WERI-Rb-1 (cell line): Measurements from ENCODE around the gene LILRB5.
"Not testable (repeated sequence)": the region's sequence is repeated elsewhere in the genome, so short reads cannot be mapped to it uniquely, and the experiment has no call there.

ENCODE experiments used
- DNase-seq: peaks from one replicate; pipeline ENCODE4 v3.0.0-alpha.2; 2020
- H3K27ac ChIP-seq: fragments of 250-450 bp; sonication (Bioruptor Pico); 2 replicates; pipeline ENCODE4 v1.5.1; 2020; ENCODE audit warnings: mild to moderate bottlenecking, moderate library complexity
- H3K27me3 ChIP-seq: fragments of 250-450 bp; sonication (Bioruptor Pico); 2 replicates; pipeline ENCODE4 v1.5.1; 2021; ENCODE audit warnings: mild to moderate bottlenecking, low read depth, moderate library complexity; ENCODE audit not compliant: insufficient read depth, severe bottlenecking
- H3K36me3 ChIP-seq: fragments of 250-450 bp; sonication (Bioruptor Pico); 2 replicates; pipeline ENCODE4 v1.5.1; 2020; ENCODE audit warnings: mild to moderate bottlenecking, moderate library complexity
- H3K4me3 ChIP-seq: 2 replicates; pipeline ENCODE4 v1.5.1; 2011; ENCODE audit warnings: low read depth, mild to moderate bottlenecking, control low read depth, low read length
- H3K9me3 ChIP-seq: fragments of 250-450 bp; sonication (Bioruptor Pico); 2 replicates; pipeline ENCODE4 v1.5.1; 2021; ENCODE audit warnings: mild to moderate bottlenecking, moderate library complexity; ENCODE audit not compliant: severe bottlenecking
- TF ChIP-seq, protein P1 (sequence below): IDR thresholded peaks from 2 replicates; pipeline ENCODE4 v1.5.1; 2011; ENCODE audit warnings: low read depth, mild to moderate bottlenecking, control low read depth, inconsistent platforms, low read length

Gene LILRB5

DNA sequence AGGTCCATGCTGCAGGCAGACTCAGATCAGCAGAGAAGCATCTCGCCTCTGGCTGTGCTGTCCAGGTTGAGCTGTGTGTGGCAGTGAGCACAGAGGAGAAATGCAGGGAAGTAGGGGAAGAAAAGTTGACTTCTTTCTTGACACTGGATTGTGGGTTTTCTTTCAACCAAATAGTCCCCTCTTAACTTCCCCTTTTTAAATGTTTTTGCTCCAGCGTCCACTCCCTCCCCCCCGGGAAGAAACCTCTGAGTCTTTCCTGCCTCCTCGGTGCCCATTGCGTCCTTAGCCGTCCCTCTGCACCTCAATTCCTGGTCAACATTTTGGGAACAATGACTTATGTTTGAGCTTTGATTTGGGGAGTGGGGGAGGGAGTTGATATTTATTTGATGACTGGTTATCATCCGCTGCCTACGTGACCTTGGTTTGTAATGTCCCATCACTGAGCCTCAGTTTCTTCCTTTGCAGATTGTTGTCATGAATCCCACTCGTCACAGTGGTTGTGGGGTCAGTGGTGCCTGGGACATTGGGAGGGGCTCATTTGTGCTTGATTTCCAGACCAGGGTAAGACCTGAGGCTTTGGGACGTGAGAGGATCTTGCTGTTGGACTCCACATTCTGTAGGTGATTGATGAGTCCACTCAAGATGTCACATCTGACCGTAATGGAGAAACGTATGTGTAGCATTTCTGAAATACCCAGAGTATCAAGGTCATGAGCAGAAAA is 24.1 kb upstream of the LILRB5 start, which contains the start of gene LILRB2:
TSS of gene LILRB2 (minus strand) at position 104 of the 722 bp plus-strand sequence. CDS start 614 bp downstream, outside the sequence.
- Histone ChIP-seq H3K27ac (no peak within 1 kb of the TSS), H3K27me3 (peaks cover 44% of the 10 kb centered on the region), H3K4me3 (no peak within 1 kb of the TSS), H3K9me3 (no peaks in the 10 kb centered on the region), H3K36me3 (no peaks in the 10 kb centered on the region)
- TF ChIP-seq, protein P1, sequence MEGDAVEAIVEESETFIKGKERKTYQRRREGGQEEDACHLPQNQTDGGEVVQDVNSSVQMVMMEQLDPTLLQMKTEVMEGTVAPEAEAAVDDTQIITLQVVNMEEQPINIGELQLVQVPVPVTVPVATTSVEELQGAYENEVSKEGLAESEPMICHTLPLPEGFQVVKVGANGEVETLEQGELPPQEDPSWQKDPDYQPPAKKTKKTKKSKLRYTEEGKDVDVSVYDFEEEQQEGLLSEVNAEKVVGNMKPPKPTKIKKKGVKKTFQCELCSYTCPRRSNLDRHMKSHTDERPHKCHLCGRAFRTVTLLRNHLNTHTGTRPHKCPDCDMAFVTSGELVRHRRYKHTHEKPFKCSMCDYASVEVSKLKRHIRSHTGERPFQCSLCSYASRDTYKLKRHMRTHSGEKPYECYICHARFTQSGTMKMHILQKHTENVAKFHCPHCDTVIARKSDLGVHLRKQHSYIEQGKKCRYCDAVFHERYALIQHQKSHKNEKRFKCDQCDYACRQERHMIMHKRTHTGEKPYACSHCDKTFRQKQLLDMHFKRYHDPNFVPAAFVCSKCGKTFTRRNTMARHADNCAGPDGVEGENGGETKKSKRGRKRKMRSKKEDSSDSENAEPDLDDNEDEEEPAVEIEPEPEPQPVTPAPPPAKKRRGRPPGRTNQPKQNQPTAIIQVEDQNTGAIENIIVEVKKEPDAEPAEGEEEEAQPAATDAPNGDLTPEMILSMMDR, result no peak
- DNase-seq, result no peak

- not testable (repeated sequence) for H3K4me3 ChIP-seq, H3K36me3 ChIP-seq, DNase-seq, H3K9me3 ChIP-seq, H3K27ac ChIP-seq
- H3K27me3 ChIP-seq, result peaks cover 48% of the 10 kb centered on the region
Measured at GRCh38 chr19:54280441-54280840, 23.4 kb upstream of the LILRB5 start.

DNA sequence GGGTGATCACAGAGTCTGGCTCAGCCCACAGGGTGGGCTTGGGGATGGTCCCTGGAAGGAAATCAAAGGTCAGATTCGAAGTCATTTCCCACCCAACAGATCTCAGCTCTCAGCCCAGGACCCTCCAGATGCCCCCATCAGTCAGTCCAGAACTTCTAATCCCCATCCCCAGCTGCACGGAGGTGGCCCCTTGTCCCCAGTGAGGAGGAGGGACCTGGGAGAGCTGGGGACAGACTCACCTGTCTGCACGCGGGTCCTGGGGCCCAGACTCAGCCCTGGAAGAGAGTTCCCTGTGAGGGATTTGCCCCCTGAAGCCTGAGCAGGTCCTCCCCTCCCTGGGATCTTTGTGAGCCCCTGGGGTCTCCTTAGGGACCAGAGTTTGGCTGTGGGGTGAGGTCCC is 23.0 kb upstream of the LILRB5 start:
- not testable (repeated sequence) for DNase-seq, H3K9me3 ChIP-seq, H3K4me3 ChIP-seq, H3K27ac ChIP-seq, H3K36me3 ChIP-seq
- H3K27me3 ChIP-seq, result peaks cover 48% of the 10 kb centered on the region

DNA sequence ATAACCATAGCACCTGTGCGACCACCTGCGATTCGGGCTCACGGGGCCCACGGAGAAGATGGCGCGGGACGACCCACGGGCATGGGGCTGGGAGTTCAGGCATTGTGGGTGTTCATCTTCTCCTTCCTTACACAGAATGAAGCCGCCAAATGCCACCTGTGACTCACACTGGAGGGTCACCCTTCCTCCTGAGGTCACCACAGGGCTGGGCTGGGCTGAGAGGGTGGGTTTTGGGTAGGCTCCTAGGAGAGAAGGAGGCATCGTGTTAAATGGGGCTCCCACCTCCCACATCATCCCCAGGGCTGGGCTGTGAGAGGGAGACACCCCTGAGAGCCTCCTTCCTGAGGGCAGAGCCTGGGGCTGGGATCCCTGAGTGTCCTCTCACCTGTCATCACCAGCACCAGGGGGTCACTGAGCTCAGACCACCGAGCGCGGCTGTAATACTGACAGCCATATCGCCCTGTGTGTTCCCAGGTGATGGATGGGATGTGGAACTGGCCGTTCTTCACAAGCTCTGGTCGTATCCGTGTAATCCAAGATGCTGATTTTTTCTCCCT is 22.4 kb upstream of the LILRB5 start:
- TF ChIP-seq, protein P1, result no peak
- H3K27me3 ChIP-seq, result peaks cover 49% of the 10 kb centered on the region
- no peaks in the 10 kb centered on the region for H3K36me3 ChIP-seq
- H3K4me3 ChIP-seq, result no peak overlapping the region
- DNase-seq, result no peak
- no peaks in the 10 kb centered on the region for H3K9me3 ChIP-seq
- H3K27ac ChIP-seq, result no peak overlapping the region

GRCh38 chr19:54278571-54279195 is 21.6 kb upstream of the LILRB5 start:
- not testable (repeated sequence) for H3K9me3 ChIP-seq, H3K36me3 ChIP-seq, DNase-seq, H3K4me3 ChIP-seq, H3K27ac ChIP-seq
- peaks cover 51% of the 10 kb centered on the region for H3K27me3 ChIP-seq

DNA sequence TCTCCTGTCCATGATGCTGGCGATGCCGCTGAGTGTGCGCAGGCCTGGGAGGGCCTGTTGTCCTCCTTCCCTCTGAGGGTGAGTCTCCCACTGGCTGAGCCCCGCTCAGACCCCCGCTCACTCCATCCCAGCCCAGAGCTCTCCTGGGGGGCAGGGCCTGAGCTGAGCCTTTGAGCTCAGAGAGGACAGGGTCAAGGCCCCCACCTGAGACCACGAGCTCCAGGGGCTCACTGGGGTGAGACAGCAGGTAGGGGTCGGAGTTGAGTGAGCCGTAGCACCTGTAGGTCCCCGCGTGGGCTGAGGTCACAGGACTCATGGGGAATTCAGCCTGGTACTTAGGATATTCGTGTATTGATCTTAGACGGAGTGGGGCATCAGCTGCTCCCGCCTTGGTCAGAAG is 21.0 kb upstream of the LILRB5 start:
- not testable (repeated sequence) for H3K27ac ChIP-seq, DNase-seq, H3K4me3 ChIP-seq, H3K9me3 ChIP-seq, H3K36me3 ChIP-seq
- peaks cover 53% of the 10 kb centered on the region for H3K27me3 ChIP-seq

DNA sequence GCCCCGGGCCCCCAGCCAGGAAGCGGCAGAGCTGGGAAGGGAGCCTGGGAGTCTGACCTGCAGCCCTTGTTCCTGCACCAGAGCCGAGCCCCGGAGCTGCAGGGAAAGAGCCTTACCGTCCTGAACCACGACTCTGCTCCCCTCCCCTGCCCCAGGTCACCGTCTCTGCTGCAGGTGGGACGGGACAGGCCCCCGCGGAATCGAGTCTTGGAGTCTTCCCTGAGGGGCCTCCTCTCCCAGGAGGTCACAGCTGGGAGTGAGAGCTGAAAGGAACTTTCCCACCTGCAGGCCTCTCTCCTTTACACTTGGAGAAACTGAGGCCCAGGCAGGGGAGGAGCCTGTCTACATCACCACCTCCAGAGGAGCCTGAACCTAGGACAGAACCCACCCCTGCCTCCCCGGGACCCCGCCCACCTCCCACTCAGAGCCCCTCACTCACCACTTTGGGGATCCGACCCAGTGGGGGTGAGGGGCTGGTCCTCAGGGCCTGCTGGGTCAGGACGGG is 20.1 kb upstream of the LILRB5 start:
- not testable (repeated sequence) for H3K27ac ChIP-seq, H3K9me3 ChIP-seq, DNase-seq, H3K4me3 ChIP-seq, H3K36me3 ChIP-seq
- peaks cover 47% of the 10 kb centered on the region for H3K27me3 ChIP-seq

DNA sequence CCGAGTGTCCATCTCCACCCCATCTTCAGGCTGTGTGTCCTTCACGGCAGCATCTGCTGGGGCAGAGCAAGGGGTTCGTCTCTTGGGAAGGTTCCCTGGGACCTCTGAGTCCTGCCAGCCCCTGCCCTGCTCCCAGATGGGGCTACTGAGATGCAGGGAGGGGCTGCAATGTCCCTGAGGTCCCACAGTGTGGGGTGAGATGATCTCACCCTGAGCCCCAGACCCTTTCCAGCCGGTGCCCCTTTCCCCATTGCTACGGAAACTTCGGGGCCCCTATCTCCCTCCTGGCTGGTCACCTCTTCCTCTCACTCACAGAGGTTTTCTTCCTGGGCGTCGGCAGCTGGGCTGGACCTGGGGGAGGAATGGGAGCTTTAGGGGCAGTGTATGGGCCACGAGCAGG is 18.9 kb upstream of the LILRB5 start:
- H3K27ac ChIP-seq, result no peak overlapping the region
- no peaks in the 10 kb centered on the region for H3K36me3 ChIP-seq
- no peaks in the 10 kb centered on the region for H3K9me3 ChIP-seq
- DNase-seq, result no peak
- TF ChIP-seq, protein P1, result no peak
- no peak overlapping the region for H3K4me3 ChIP-seq
- peaks cover 40% of the 10 kb centered on the region for H3K27me3 ChIP-seq

DNA sequence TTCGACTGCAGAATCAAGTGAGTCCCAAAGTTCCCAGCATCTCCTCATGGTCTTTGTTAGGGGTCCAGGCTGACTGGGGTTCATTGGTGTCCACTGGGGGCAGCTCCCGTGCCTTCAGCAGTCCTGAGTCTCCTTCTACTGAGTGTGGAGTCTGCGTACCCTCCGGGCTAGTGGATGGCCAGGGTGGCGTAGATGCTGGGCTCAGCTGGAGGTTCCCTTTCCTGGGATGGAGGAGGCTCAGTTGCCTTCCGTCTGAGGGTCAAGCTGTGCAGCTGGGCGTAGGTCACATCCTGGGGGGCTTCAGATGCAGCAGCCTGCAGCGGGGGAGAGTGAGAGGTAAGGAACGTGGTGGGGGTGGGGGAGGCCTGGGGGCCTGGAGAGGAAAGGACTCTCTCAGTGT is 17.4 kb upstream of the LILRB5 start:
- H3K9me3 ChIP-seq, H3K27ac ChIP-seq, H3K36me3 ChIP-seq, DNase-seq, H3K4me3 ChIP-seq: not testable (repeated sequence)
- peaks cover 45% of the 10 kb centered on the region for H3K27me3 ChIP-seq
